ENCODE measurements around the gene CCDC69.

The CCDC69 gene

GRCh38 chr5:151143645-151144044 is 80.2 kb downstream of the CCDC69 start:
- no peak for DNase-seq (ENCODE audit: low read depth, low spot score)
- in situ Hi-C loops (cut with HindIII; ENCODE audit: low sequenced_read_pairs): no loop called here
- TF ChIP-seq, protein P1, sequence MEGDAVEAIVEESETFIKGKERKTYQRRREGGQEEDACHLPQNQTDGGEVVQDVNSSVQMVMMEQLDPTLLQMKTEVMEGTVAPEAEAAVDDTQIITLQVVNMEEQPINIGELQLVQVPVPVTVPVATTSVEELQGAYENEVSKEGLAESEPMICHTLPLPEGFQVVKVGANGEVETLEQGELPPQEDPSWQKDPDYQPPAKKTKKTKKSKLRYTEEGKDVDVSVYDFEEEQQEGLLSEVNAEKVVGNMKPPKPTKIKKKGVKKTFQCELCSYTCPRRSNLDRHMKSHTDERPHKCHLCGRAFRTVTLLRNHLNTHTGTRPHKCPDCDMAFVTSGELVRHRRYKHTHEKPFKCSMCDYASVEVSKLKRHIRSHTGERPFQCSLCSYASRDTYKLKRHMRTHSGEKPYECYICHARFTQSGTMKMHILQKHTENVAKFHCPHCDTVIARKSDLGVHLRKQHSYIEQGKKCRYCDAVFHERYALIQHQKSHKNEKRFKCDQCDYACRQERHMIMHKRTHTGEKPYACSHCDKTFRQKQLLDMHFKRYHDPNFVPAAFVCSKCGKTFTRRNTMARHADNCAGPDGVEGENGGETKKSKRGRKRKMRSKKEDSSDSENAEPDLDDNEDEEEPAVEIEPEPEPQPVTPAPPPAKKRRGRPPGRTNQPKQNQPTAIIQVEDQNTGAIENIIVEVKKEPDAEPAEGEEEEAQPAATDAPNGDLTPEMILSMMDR (IDR thresholded peaks at IDR 0.05; ENCODE audit: low read depth, low read length): no peak
- no peak overlapping the region for H3K4me3 ChIP-seq (ENCODE audit: low read depth, low read length)

DNA sequence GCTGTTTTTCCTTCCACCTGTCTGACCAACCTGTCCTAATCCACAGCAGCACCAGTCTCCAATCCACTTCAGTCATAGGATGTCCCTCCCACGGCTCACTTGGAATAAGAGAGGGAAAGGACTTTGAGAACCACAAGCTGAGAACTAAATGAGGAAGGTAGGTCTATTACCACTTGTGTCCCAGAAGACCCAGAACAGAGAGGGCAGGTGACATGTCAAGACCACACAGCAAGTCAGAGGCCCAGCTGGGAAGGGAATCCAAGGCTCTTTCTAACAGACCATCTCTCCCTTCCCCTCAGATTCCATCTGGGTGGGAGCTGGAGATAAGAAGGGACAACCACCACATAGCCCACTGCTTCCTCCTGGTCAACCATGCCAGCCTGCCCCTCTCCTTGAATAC is 81.0 kb downstream of the CCDC69 start:
- H3K4me3 ChIP-seq (ENCODE audit: low read depth, low read length): no peak overlapping the region
- no peak for DNase-seq (ENCODE audit: low read depth, low spot score)
- in situ Hi-C loops (cut with HindIII; ENCODE audit: low sequenced_read_pairs): no loop called here
- TF ChIP-seq, protein P1 (IDR thresholded peaks at IDR 0.05; ENCODE audit: low read depth, low read length): no peak

GRCh38 chr5:151141535-151141934 is 82.4 kb downstream of the CCDC69 start:
- no peak overlapping the region for H3K4me3 ChIP-seq (ENCODE audit: low read depth, low read length)
- TF ChIP-seq, protein P1 (IDR thresholded peaks at IDR 0.05; ENCODE audit: low read depth, low read length): no peak
- DNase-seq (ENCODE audit: low read depth, low spot score): peak; percentile 39
- in situ Hi-C loops (cut with HindIII; ENCODE audit: low sequenced_read_pairs): no loop called here

- in situ Hi-C loops (cut with HindIII; ENCODE audit: low sequenced_read_pairs): no loop called here
- H3K4me3 ChIP-seq (ENCODE audit: low read depth, low read length): no peak overlapping the region
- no peak for DNase-seq (ENCODE audit: low read depth, low spot score)
- TF ChIP-seq, protein P1 (IDR thresholded peaks at IDR 0.05; ENCODE audit: low read depth, low read length): no peak
Observed at GRCh38 chr5:151140686-151141459, 83.0 kb downstream of the CCDC69 start.

- TF ChIP-seq, protein P1 (IDR thresholded peaks at IDR 0.05; ENCODE audit: low read depth, low read length): no peak
- in situ Hi-C loops (cut with HindIII; ENCODE audit: low sequenced_read_pairs): no loop called here
- no peak overlapping the region for H3K4me3 ChIP-seq (ENCODE audit: low read depth, low read length)
- no peak for DNase-seq (ENCODE audit: low read depth, low spot score)
Observed at GRCh38 chr5:151139646-151140045, 84.2 kb downstream of the CCDC69 start.

DNA sequence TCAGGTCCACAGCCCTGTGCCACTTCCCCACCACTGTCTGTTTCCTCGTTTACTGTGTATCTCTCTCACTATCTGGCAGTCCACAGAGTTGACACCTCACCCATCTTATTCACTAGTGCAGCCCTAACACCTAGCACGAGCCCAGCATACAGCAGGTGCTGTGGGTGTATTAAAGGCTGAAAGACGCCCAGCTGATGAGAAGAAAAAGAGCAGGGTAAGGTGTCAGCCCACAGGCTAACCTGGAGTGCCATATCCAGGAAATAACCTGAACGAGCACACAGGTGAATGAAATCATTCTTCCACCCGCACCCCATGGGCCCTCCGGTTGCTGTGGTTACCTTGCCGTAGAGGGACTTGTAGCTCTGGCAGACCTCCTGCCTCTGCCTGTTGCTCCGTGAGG is 84.9 kb downstream of the CCDC69 start:
- in situ Hi-C loops (cut with HindIII; ENCODE audit: low sequenced_read_pairs): no loop called here
- TF ChIP-seq, protein P1 (IDR thresholded peaks at IDR 0.05; ENCODE audit: low read depth, low read length): no peak
- no peak overlapping the region for H3K4me3 ChIP-seq (ENCODE audit: low read depth, low read length)
- no peak for DNase-seq (ENCODE audit: low read depth, low spot score)
